ENCODE measurements around the gene NR5A1.

NR5A1 gene

DNA sequence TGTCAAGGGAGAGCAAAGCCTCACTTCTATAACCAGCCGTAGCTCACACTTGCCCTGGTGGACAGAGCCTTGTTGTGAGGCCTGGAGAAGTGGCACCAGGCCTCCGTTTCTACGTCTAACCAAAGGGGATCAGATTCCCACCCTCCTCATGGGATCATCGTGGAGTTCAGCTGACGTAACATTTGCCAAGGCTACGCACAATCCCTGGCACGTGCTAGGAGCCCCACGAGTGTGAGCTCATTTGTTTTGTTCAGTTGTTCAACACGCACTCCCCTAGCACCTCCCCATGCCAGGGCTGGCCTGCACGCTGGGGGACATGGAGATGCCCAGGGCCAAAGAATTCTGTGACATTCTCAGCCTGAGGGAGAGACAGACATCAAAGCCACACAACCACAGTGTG, 33.9 kb downstream of the NR5A1 start:
- no peak overlapping the region for H3K27ac ChIP-seq (ENCODE audit: low read length)
- TF ChIP-seq, protein P1, sequence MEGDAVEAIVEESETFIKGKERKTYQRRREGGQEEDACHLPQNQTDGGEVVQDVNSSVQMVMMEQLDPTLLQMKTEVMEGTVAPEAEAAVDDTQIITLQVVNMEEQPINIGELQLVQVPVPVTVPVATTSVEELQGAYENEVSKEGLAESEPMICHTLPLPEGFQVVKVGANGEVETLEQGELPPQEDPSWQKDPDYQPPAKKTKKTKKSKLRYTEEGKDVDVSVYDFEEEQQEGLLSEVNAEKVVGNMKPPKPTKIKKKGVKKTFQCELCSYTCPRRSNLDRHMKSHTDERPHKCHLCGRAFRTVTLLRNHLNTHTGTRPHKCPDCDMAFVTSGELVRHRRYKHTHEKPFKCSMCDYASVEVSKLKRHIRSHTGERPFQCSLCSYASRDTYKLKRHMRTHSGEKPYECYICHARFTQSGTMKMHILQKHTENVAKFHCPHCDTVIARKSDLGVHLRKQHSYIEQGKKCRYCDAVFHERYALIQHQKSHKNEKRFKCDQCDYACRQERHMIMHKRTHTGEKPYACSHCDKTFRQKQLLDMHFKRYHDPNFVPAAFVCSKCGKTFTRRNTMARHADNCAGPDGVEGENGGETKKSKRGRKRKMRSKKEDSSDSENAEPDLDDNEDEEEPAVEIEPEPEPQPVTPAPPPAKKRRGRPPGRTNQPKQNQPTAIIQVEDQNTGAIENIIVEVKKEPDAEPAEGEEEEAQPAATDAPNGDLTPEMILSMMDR (IDR thresholded peaks at IDR 0.05; ENCODE audit: low read length) = no peak
- TF ChIP-seq EZH2phosphoT487 (IDR thresholded peaks at IDR 0.05; ENCODE audit: low read length) (no peak), EZH2 (optimal IDR thresholded peaks at IDR 0.05; ENCODE audit: low read depth, low read length) (no peak)

DNA sequence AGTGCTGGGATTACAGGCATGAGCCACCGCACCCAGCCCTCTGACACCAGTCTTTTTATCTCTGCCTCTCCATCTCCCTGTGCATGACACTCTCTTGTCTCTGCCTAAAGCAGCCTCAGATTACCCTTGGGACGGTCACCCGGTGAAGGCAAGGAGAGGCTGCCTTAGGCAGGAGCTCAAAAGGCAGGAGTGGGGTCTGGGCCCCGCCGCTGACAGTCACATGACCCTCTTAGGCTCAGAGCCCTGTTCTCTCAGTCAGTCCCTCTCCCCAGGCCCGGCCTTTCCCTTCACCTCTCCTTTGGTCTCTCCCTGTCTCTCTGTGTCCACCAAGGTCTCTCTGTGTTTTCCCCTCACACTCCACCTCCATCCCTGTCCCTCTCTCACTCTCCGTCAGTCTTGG, 34.4 kb downstream of the NR5A1 start:
- no peak for DNase-seq
- Histone ChIP-seq H3K27ac (ENCODE audit: low read length) (no peak overlapping the region), H3K27me3 (replicated peaks; ENCODE audit: insufficient read depth, low read length) (peaks cover 25% of the 10 kb centered on the region), H3K9me2 (replicated peaks; ENCODE audit: insufficient read depth, low read length) (no peaks in the 10 kb centered on the region), H4K20me1 (ENCODE audit: insufficient read depth, low read length) (no peaks in the 10 kb centered on the region), H3K4me2 (ENCODE audit: low read depth, low read length) (no peak overlapping the region), H3K79me2 (ENCODE audit: low read length) (no peaks in the 10 kb centered on the region), H3F3A (ENCODE audit: insufficient read depth, low read length) (no peaks in the 10 kb centered on the region), H2AFZ (ENCODE audit: low read length) (no peak overlapping the region), H3K4me1 (ENCODE audit: low read length) (no peaks in the 10 kb centered on the region), H3K4me3 (ENCODE audit: low read length) (no peak overlapping the region), H3K9me3 (replicated peaks; ENCODE audit: insufficient read depth, low read length) (no peaks in the 10 kb centered on the region), H3K36me3 (replicated peaks; ENCODE audit: insufficient read depth, low read length) (no peaks in the 10 kb centered on the region), H3K9ac (ENCODE audit: low read length) (no peak overlapping the region)
- TF ChIP-seq EZH2 (optimal IDR thresholded peaks at IDR 0.05; ENCODE audit: low read depth, low read length) = no peak
- TF ChIP-seq EZH2phosphoT487 (IDR thresholded peaks at IDR 0.05; ENCODE audit: low read length) = no peak
- TF ChIP-seq, protein P1 (IDR thresholded peaks at IDR 0.05; ENCODE audit: low read length) = no peak

More for the DNA sequence above, 33.9 kb downstream of the NR5A1 start:
- Histone ChIP-seq H3K4me1 (ENCODE audit: low read length) (no peaks in the 10 kb centered on the region), H2AFZ (ENCODE audit: low read length) (no peak overlapping the region), H3K4me2 (ENCODE audit: low read depth, low read length) (no peak overlapping the region), H4K20me1 (ENCODE audit: insufficient read depth, low read length) (no peaks in the 10 kb centered on the region), H3K9ac (ENCODE audit: low read length) (no peak overlapping the region), H3K79me2 (ENCODE audit: low read length) (no peaks in the 10 kb centered on the region), H3F3A (ENCODE audit: insufficient read depth, low read length) (no peaks in the 10 kb centered on the region), H3K27me3 (replicated peaks; ENCODE audit: insufficient read depth, low read length) (peaks cover 30% of the 10 kb centered on the region), H3K9me3 (replicated peaks; ENCODE audit: insufficient read depth, low read length) (no peaks in the 10 kb centered on the region), H3K36me3 (replicated peaks; ENCODE audit: insufficient read depth, low read length) (no peaks in the 10 kb centered on the region), H3K9me2 (replicated peaks; ENCODE audit: insufficient read depth, low read length) (no peaks in the 10 kb centered on the region), H3K4me3 (ENCODE audit: low read length) (no peak overlapping the region)
- no peak for DNase-seq

DNA sequence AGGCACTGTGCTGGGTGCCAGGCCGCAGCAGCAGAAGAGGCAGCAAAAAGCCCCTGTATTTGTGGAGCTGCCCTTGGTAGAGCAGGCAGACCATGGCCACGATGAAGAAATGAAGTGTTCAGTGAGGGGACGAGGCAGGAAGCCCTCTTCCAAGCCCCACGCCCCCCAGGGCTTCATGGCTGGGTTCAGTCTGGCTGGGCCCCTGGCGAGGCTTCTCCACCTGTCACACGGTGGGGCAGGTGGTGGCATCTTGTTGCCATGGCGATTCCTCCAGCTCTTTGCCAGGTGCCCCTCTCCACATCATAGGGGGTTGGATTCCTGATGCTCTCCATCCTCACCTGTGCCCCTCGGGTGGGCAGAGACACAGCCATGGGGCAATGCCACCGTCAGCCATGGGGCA, 35.4 kb downstream of the NR5A1 start:
- Histone ChIP-seq H4K20me1 (ENCODE audit: insufficient read depth, low read length) (no peaks in the 10 kb centered on the region), H3F3A (ENCODE audit: insufficient read depth, low read length) (no peaks in the 10 kb centered on the region), H2AFZ (ENCODE audit: low read length) (no peak overlapping the region), H3K27me3 (replicated peaks; ENCODE audit: insufficient read depth, low read length) (peaks cover 22% of the 10 kb centered on the region), H3K4me1 (ENCODE audit: low read length) (no peaks in the 10 kb centered on the region), H3K9me3 (replicated peaks; ENCODE audit: insufficient read depth, low read length) (no peaks in the 10 kb centered on the region), H3K4me2 (ENCODE audit: low read depth, low read length) (no peak overlapping the region), H3K9ac (ENCODE audit: low read length) (no peak overlapping the region), H3K4me3 (ENCODE audit: low read length) (no peak overlapping the region), H3K36me3 (replicated peaks; ENCODE audit: insufficient read depth, low read length) (no peaks in the 10 kb centered on the region), H3K79me2 (ENCODE audit: low read length) (no peaks in the 10 kb centered on the region), H3K9me2 (replicated peaks; ENCODE audit: insufficient read depth, low read length) (no peaks in the 10 kb centered on the region), H3K27ac (ENCODE audit: low read length) (no peak overlapping the region)
- TF ChIP-seq, protein P1 (IDR thresholded peaks at IDR 0.05; ENCODE audit: low read length) = no peak
- TF ChIP-seq EZH2 (optimal IDR thresholded peaks at IDR 0.05; ENCODE audit: low read depth, low read length) (no peak), EZH2phosphoT487 (IDR thresholded peaks at IDR 0.05; ENCODE audit: low read length) (no peak)
- no peak for DNase-seq
